Bronchial epithelial cell (primary cell): ENCODE measurements around the gene ANKRD40. TPM values are rescaled to one million over a fixed set of nuclear protein-coding genes. Genes with fewer than 3 reads are reported as not detected.
"Not testable (repeated sequence)": the region's sequence is repeated elsewhere in the genome, so short reads cannot be mapped to it uniquely, and the experiment has no call there.

Experiments used
- DNase-seq: peaks from one replicate; pipeline ENCODE4 v3.0.0-alpha.2; 2010; ENCODE audit warnings: low read depth
- FAIRE-seq: peaks from 2 replicates; lab custom pipeline; 2011; peaks lifted over from hg19 to GRCh38; lab: Jason Lieb, UNC
- H3K27me3 ChIP-seq: 2 replicates; pipeline ENCODE4 v1.5.1; 2011; ENCODE audit warnings: low read length; ENCODE audit not compliant: control insufficient read depth, insufficient read depth
- H3K36me3 ChIP-seq: 2 replicates; pipeline ENCODE4 v1.5.1; 2011; ENCODE audit warnings: low read length; ENCODE audit not compliant: control insufficient read depth, insufficient read depth
- H3K4me3 ChIP-seq: 2 replicates; pipeline ENCODE4 v1.5.1; 2011; ENCODE audit warnings: mild to moderate bottlenecking, low read depth, low read length, control low read depth
- CTCF ChIP-seq: IDR thresholded peaks from 2 replicates; pipeline ENCODE4 v1.5.1; 2011; ENCODE audit warnings: mild to moderate bottlenecking, moderate library complexity, low read length, control low read depth, inconsistent platforms; ENCODE audit not compliant: insufficient read depth, severe bottlenecking
- total RNA-seq: library from RNA; depleted of rRNA; stranded (reverse); fragments of >200 nt; gene quantifications from 2 replicates; pipeline ENCODE4 v1.2.1, GENCODE V29; 2014

The ANKRD40 gene
- total RNA-seq, 1 donor from 2014 or later, result 25.8 TPM

GRCh38 chr17:50682938-50683337 lies 24.8 kb downstream of the ANKRD40 start:
- DNase-seq, result no peak
- Histone ChIP-seq H3K36me3 (no peaks in the 10 kb centered on the region), H3K27me3 (no peaks in the 10 kb centered on the region), H3K4me3 (no peak overlapping the region)
- no peak for TF ChIP-seq CTCF
- FAIRE-seq, result no peak

DNA sequence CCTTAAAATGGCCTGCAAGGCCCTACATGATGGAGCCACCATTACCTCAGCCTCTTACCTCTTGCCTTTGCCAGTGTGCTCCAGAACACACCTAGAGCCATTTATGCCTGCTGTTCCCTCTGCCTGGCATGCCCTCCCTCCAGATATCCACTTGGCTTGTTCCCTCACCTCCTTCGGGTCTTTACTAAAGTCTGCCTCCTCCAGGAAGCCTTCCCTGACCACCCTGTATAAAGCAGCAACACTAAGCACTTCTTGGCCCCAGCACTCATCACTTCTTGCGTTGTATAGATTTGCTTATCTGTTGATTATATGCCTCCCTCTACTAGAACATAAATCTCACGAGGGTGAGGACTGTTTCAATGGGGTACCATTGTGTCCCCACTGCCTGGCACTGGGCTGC lies 25.3 kb downstream of the ANKRD40 start:
- H3K27me3 ChIP-seq, result no peaks in the 10 kb centered on the region
- FAIRE-seq (no peak), DNase-seq (no peak)
- H3K4me3 ChIP-seq, result no peak overlapping the region
- H3K36me3 ChIP-seq, result no peaks in the 10 kb centered on the region
- TF ChIP-seq CTCF, result no peak

DNA sequence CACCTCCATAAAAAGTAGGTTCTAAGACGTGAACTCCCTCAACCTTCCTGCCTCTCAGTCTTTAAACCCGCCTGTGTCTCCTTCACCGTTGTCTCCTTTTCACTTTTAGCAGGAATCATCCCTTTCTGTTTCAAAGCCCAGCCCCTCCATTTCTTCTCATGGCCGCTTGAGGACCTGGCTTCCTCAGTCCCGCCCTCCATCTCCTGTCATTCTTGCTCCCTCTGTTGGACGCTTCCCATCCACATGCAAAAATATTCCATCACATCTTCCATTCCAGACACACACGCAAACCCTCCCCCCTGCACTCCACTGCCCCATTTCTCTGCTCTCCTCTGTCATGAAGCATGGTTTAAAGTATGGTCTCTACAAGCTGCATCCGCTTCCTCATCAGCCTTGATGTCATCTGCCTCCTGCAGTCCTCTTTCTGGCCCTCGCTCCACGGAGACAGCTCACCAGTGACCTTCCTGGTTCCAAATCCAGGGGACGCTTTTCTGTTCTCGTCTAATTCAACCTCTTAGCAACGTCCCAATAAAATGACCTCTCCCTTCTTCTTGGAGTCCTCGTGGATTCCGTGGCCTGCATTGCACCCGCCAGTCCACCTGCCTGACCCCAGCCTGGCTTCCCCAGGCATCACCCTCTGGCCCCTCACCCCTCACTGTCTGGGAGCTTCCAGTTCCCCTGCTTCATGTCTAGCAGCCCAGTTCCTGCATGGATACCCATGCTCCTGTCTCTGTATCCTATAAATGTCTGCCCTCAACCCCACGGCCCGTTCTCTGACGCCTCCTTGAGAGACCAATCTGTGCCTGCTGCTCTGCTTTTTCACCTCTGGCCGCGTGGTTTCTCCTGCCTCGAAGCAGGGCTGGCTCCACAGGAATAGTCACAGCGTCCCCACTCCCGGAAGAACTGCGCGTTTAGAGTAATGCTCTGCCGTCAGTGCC lies 26.2 kb downstream of the ANKRD40 start:
- FAIRE-seq (no peak), DNase-seq (peak; percentile 63)
- TF ChIP-seq CTCF, result peak; percentile 80
- Histone ChIP-seq H3K27me3 (no peaks in the 10 kb centered on the region), H3K4me3 (no peak overlapping the region), H3K36me3 (no peaks in the 10 kb centered on the region)

- not testable (repeated sequence) for FAIRE-seq, H3K36me3 ChIP-seq, H3K27me3 ChIP-seq, DNase-seq, H3K4me3 ChIP-seq
These were observed 27.0 kb downstream of the ANKRD40 start for GRCh38 chr17:50680543-50681262.

DNA sequence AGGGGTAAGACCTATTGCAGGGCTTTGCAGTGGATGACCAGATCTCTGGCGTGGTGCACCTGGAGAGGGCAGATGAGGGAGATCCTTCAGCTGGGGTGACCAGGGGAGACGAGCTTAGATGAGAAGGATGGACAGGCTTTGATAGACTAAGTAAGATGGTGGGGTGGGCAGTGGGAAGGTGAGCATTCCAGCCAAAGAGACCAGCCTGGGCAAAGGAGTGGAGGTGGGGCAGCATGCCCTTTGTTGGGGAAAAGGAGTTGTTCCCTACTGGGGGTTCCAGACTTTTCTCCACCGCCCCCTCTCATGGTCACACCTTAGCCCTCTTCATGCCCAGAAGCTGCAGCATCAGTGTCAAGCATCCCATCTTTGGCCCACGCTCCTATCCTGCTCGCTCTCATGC lies 27.6 kb downstream of the ANKRD40 start:
- peaks cover 6% of the 10 kb centered on the region for H3K36me3 ChIP-seq
- DNase-seq (no peak), FAIRE-seq (no peak)
- H3K4me3 ChIP-seq, result no peak overlapping the region
- no peak for TF ChIP-seq CTCF
- no peaks in the 10 kb centered on the region for H3K27me3 ChIP-seq

DNA sequence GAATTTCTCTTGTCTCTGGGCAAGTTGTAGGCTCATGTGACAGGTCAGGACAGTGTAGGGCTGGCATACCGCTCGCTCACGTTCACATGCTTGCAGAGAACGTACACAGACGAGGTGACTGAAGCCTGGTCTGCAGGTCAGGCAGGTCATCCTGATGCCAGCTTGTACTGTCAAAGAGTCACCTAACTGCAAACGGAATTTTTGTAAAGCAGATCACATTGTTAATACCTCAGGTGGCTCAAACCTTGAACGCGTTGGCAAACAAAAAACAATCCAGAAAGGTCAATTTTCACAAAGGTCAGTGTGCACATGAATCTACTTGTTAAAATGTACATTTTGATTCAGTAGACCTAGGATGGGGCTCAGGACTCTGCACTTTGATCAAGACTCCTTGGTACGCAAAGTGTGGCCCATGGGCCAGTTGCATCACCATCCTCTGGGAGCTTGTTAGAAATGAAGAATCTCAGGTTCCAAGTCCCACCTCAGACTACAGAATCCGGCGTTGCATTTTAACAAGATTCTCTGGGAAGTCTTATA lies 28.6 kb downstream of the ANKRD40 start:
- Histone ChIP-seq H3K4me3 (no peak overlapping the region), H3K27me3 (no peaks in the 10 kb centered on the region), H3K36me3 (peaks cover 6% of the 10 kb centered on the region)
- TF ChIP-seq CTCF, result no peak
- FAIRE-seq, result no peak
- no peak for DNase-seq
